Heart left ventricle (tissue), 16 donors: ENCODE data around the gene LONP2. TPM values are rescaled to one million over a fixed set of nuclear protein-coding genes. Genes with fewer than 3 reads are reported as not detected.

Experiments used
- ATAC-seq, 4 donors: fragments of 200-7000 bp; cut with Tn5 transposase; one replicate each; pipeline ENCODE4 v1.9.1; 2020 to 2022; ENCODE audit warnings: moderate library complexity in 4 of 4, mild to moderate bottlenecking in 3 of 4, moderate number of reproducible peaks in 1 of 4
- DNase-seq, 5 donors: peaks; one replicate each; pipeline ENCODE4 v3.0.0-alpha.2; 2020
- H3K27ac ChIP-seq, 12 donors: fragments of 200-600 bp; sonication (generic) in 4 of 12; one replicate each; pipeline versions ENCODE4 v1.5.0 to v1.8.0; 2016 to 2022; ENCODE audit warnings: mild to moderate bottlenecking in 2 of 12
- H3K27me3 ChIP-seq, 9 donors: fragments of 200-600 bp; sonication (generic) in 2 of 9; one replicate each; pipeline versions ENCODE4 v1.5.1 to v1.8.0; 2016 to 2022; ENCODE audit warnings: mild to moderate bottlenecking in 3 of 9
- H3K36me3 ChIP-seq, 9 donors: fragments of 200-600 bp; sonication (generic) in 2 of 9; one replicate each; pipeline versions ENCODE4 v1.5.0 to v1.8.0; 2018 to 2022; ENCODE audit warnings: mild to moderate bottlenecking in 2 of 9
- H3K4me1 ChIP-seq, 12 donors: fragments of 200-600 bp; sonication (generic) in 4 of 12; one replicate each; pipeline versions ENCODE4 v1.5.0 to v1.8.0; 2016 to 2022; ENCODE audit warnings: mild to moderate bottlenecking in 3 of 12
- H3K4me3 ChIP-seq, 12 donors: fragments of 200-600 bp; sonication (generic) in 4 of 12; one replicate each; pipeline versions ENCODE4 v1.5.0 to v1.8.0; 2017 to 2022; ENCODE audit warnings: mild to moderate bottlenecking in 9 of 12, moderate library complexity in 4 of 12
- H3K9me3 ChIP-seq, 12 donors: fragments of 200-600 bp; sonication (generic) in 4 of 12; one replicate each; pipeline versions ENCODE4 v1.5.0 to v1.8.0; 2016 to 2022; ENCODE audit warnings: mild to moderate bottlenecking in 1 of 12
- CTCF ChIP-seq, 12 donors: fragments of 200-600 bp; sonication (generic) in 4 of 12; IDR thresholded peaks; one replicate each; pipeline versions ENCODE4 v1.5.0 to v1.8.0; 2018 to 2022; ENCODE audit warnings: antibody characterized with exemption in 12 of 12, mild to moderate bottlenecking in 5 of 12
- POLR2A ChIP-seq, 2 donors: fragments of 450-650 bp; IDR thresholded peaks; one replicate each; pipeline ENCODE4 v1.6.1; 2017; ENCODE audit warnings: antibody characterized with exemption in 2 of 2, mild to moderate bottlenecking in 2 of 2, moderate library complexity in 2 of 2
- WGBS, 4 donors: extraction: QIAGEN DNeasy Blood & Tissue Kit in 2 of 4; methylation state at CpG; one replicate each; pipeline versions ENCODE4 v1.1.5 to v1.1.7; 2013 to 2018; 5-methylcytosine and 5-hydroxymethylcytosine counted together
- intact Hi-C, 10 donors: fragments of 100-400 bp; cut with DNase I; formaldehyde crosslinking; loops; one replicate each; pipeline versions ENCODE4 v1.11.1 to v1.14.2; 2022
- polyA plus RNA-seq, 2 donors: library from polyadenylated mRNA; stranded (reverse); fragments of 200-250 nt; gene quantifications; one replicate each; pipeline ENCODE4 v1.2.3, GENCODE V29; 2013
- total RNA-seq, 9 donors: library from RNA; depleted of rRNA in 2 of 9; stranded (reverse); fragments of >200 nt in 2 of 9; fragmentation: NEBNext Ultra II Directional in 3 of 9; extraction: Animal tissue kit (Norgen Biotek cat#: 25700) in 3 of 9; gene quantifications; one replicate each; pipeline versions ENCODE4 v1.1.0 to v1.2.4, GENCODE V29; 2016 to 2023
- donor health status: ischemic (EF 13 %, LVEDD 7.1; RV severe dilation, severe dysfunction).
- donor health status: healthy with polysubstance abuse.
- donor health status: DM: no; HTN: yes; CAD: no.
- donor health status: DM: no; HTN: no; CAD: no.
- donor health status: ischemic (EF 25% LVEDD 6.9; RV normal size, moderate dysfunction).
- donor health status: ischemic (EF 25% LVEDD 5.7; RV mildly dilated, moderate dysfunction).
- donor health status: healthy.
- donor health status: DM: yes; HTN: yes; CAD: no.
- donor health status: ischemic (EF 35%, LVEDD 5.7; RV mildly dilated, moderate dysfunction).
- donor health status: nonischemic (EF 11% LVEDD 7.7; RV severe dilation, severe dysfunction).
- donor health status: DM: yes; HTN: yes; CAD: no.
- donor health status: PGD.
- donor health status: ischemic (EF 29% LVEDD 5.4; RV normal size, mild dysfunction).
- donor health status: nonischemic (EF 23%, LVEDD 6.1; RV moderate dilation, normal function).

Gene LONP2
- total and polyA plus RNA-seq, 11 donors: 24.8 to 87.4 (median 69.2) TPM

DNA sequence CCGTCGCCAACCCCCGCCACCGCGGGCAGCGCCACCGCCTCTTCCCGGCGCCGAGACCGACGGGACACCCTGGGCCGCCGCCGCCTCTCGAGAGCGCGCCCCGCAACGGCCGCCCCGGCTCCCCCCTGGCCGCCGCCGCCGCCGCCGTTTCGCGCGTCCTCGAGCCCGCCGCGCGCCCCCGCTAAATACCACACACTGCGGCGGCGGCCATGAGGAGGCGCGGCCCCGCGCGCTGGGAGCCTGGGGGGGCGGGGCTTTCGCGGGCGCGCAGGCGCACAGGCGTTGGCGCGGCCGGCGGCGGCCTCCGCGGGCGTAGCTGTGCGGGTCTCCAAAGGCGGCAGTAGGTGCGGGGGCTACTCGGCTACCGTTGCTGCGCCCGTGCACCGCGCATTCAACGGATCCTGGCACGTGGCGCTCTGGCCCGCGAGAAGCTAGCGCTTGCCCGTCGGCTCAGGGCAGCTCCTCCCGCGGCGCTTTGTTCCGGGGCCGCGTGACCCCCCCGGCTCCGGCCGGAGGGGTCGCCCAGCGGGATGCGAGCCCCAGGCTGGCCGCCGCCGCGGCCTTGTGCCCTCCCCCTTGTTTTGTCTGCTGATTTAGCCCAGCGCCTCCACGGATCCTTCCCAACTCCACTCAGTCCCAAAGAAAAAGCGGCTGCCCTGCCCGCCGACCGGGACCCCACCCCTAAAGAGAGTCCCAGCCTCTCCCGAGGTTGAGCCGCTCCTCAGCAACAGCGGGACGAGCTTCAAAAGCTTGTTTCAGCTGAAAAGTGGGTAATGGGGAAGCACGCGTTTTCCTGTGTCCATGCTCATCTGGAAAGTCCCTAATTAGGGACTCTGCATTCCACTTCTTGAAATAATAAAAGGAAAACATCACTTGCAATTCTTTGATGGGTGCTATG lies 141.4 kb downstream of the LONP2 start, which contains the start of gene SIAH1:
SIAH1 (minus strand) TSS at position 161 of the 898 bp plus-strand sequence. CDS start 22,985 bp downstream, outside the sequence.
- ATAC-seq (peak; percentile 79 to 95 (median 93)), DNase-seq (peak; percentile 86 to 93 (median 89))
- peaks cover 6 to 50% (median 24%) of the 10 kb centered on the region in 12 donors for H3K4me1 ChIP-seq
- intact Hi-C loops: loop anchor here in 7 of 10 donors (2.0 to 10.0 kb wide), 7 partner anchors 21 to 239 kb away; partner anchors contain the start of gene N4BP1 (in 2 of the 7)
- no peaks in the 10 kb centered on the region for H3K9me3 ChIP-seq
- H3K27ac ChIP-seq: peak within 1 kb of the TSS; percentile 97 to 100 (median 99)
- TF ChIP-seq CTCF (IDR thresholded peaks at IDR 0.05): no peak
- TF ChIP-seq POLR2A (IDR thresholded peaks at IDR 0.05): peak; percentile 55 to 87
- peak within 1 kb of the TSS; percentile 85 to 99 (median 95) for H3K4me3 ChIP-seq
- no peaks in the 10 kb centered on the region for H3K36me3 ChIP-seq
- WGBS, 4 donors: 0 to 2% (median 1%) methylated on average over 8 to 105 of the region's 105 CpGs
- H3K27me3 ChIP-seq: no peaks in the 10 kb centered on the region

DNA sequence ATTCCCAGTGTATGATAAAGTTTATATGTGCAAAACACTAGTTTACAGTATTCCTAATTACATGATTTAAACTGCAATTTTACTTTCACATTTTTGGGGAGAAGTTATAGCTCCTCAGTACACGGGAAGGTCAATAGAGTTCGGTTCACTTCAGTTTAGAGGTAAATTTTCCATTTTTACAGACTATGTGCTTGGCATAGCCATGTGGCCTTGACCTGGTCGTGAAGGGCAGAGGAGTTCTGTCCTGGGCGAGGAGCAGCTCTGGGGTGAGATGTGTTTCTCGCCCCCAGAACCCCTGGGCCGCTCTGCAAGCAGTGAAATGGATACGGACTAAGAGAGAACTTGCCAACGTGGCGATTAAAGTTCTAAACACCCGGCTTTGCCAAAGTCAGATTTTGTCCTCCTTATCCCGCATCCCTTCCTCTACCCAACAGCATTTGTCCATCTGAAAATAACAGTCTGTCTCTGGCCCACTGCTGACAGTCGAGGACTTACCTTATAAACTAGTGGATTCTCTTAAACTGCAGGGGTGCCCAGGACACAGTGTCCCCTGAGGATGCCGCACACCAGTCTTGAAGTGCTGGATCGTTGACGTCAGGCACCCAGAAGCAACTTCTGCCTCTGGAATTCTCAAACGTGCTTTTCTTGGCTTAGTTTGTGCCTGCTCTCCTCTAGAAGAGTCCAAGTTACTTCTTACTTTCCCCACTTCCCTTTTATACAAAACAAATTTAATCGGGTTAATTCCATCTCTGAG lies 142.6 kb downstream of the LONP2 start:
- DNase-seq: no peak
- Histone ChIP-seq H3K27ac (peak overlapping the region in 3 of 12 donors; percentile 4 to 100 (median 98)), H3K4me1 (peaks cover 6 to 45% (median 21%) of the 10 kb centered on the region in 12 donors), H3K27me3 (no peaks in the 10 kb centered on the region), H3K4me3 (peak overlapping the region in 1 of 12 donors; percentile 15), H3K36me3 (no peaks in the 10 kb centered on the region), H3K9me3 (no peaks in the 10 kb centered on the region)
- no peak for ATAC-seq
- intact Hi-C loops: loop anchor here in 7 of 10 donors (5.0 to 10.0 kb wide), 5 partner anchors 148 to 238 kb away; partner anchors contain the start of gene N4BP1 (in 1 of the 7)
- WGBS, 4 donors: 82 to 88% (median 86%) methylated on average over 17 of the region's 17 CpGs
- no peak for TF ChIP-seq POLR2A (IDR thresholded peaks at IDR 0.05)
- TF ChIP-seq CTCF (IDR thresholded peaks at IDR 0.05): no peak

DNA sequence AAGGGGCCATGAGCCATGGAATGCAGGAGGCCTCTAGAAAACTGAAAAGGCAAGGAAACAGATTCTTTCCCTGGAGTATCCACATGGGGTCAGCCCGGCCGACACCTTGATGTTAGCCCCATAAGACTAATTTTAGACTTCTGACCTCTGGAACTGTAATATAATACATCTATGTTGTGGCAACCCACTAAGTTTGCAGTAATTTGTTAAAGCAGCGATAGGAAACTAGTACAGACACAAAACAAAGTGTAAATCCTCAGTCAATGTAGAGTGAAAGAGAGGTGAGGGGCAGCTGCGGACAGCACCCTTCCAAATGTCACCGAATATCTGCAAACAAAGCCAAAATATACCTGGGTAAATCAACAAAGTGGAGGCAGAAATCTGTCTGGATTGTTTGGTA lies 148.3 kb downstream of the LONP2 start:
- no peaks in the 10 kb centered on the region for H3K27me3 ChIP-seq
- DNase-seq (no peak), ATAC-seq (no peak)
- H3K9me3 ChIP-seq: no peaks in the 10 kb centered on the region
- H3K4me3 ChIP-seq: no peak overlapping the region
- no peaks in the 10 kb centered on the region for H3K36me3 ChIP-seq
- intact Hi-C loops: no loop called here
- H3K4me1 ChIP-seq: peaks cover 0 to 7% (median 0%) of the 10 kb centered on the region in 12 donors
- H3K27ac ChIP-seq: no peak overlapping the region
- 94 to 96% (median 94%) methylated on average over 5 of the region's 5 CpGs for WGBS, 4 donors
- TF ChIP-seq POLR2A (IDR thresholded peaks at IDR 0.05) (no peak), CTCF (IDR thresholded peaks at IDR 0.05) (no peak)
